GM18867 (cell line): ENCODE data around the gene LRRC75B.
"Not testable (repeated sequence)": the region's sequence is repeated elsewhere in the genome, so short reads cannot be mapped to it uniquely, and the experiment has no call there.

Experiments
- ATAC-seq: cut with Tn5 transposase; IDR thresholded peaks from one replicate; pipeline ENCODE4 v1.9.1; 2021; ENCODE audit warnings: mild to moderate bottlenecking, moderate library complexity; ENCODE audit not compliant: unreplicated experiment

LRRC75B gene

DNA sequence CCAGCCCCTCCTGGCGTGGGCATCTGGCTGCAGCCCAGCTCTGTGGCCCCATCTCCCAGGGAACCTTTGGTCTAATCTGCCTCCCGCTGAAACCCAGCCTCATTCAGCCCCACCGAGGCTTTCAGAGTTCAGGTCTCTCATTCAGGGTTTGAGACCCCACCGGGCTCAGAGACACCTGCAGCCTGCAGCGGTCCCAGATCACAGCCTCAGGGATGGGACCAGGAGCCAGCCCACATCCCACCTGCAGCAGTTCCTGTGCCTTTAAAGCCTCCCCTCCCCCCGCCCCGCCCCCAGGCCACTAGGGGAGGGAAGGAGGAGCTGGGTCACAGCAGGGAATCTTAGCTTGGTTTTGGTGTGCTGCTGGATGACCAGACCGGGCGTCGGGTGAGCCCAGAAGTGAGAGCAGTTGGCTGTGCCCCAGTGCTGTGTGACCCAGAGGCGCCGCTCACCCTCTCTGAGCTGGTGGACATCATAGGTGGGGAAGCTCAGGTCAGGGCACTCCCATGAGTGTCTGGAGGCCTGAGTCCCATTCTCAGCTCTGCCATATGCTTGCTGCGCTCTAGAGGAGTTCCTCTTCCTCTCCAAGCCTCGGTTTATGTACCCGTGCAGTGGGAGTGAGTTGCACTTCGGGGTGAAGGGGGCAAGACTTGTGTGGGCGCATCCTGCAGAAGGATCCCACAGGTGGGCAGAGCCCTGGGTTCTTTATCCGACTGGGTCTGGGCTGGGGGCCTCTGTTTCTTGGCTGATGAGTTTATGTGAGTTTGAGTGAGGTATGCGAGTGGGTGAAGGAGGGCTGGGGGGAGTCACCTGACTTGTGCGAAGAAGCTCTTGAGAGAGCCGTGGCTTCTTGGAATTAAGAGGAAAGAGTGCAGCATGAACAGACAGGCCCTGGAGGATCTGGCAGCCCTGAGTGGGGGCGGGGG, 10.2 kb upstream of the LRRC75B start, which contains the start of gene GGT1:
TSS of gene GGT1 (plus strand) at position 347 of the 923 bp plus-strand sequence. CDS start 7,889 bp downstream, outside the sequence.
- ATAC-seq: not testable (repeated sequence)

DNA sequence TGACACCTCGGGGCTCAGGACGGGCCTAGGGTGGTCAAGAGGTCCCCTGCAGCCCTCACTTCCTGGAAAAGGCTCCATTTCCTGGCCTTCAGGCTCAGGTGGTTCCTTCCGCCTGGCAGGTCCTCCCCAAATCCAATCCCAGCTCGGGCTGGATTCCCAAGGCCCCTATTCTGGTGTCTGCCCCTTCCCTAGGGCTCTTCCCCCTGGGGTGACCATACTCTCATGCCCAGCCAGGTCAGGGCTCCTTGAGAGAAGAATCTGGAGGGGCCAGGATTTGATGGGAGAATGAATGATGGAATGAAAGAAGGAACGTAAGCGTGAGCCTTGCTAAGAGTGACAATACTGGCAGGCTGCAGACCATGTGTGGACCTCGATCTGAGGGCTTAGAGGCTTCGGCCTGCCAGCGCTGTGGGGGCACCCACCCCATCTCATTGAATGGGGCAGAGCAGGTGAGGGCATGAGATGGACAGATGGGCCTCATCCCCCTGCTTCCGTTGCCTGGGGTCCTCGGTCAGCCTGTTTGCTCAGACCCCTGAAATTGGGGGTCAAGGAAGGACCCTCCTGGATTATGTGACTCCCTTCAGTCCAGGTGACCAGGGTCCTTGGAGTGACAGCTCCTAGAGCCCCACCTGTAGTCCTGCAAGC, 9.4 kb upstream of the LRRC75B start:
- ATAC-seq: not testable (repeated sequence)

DNA sequence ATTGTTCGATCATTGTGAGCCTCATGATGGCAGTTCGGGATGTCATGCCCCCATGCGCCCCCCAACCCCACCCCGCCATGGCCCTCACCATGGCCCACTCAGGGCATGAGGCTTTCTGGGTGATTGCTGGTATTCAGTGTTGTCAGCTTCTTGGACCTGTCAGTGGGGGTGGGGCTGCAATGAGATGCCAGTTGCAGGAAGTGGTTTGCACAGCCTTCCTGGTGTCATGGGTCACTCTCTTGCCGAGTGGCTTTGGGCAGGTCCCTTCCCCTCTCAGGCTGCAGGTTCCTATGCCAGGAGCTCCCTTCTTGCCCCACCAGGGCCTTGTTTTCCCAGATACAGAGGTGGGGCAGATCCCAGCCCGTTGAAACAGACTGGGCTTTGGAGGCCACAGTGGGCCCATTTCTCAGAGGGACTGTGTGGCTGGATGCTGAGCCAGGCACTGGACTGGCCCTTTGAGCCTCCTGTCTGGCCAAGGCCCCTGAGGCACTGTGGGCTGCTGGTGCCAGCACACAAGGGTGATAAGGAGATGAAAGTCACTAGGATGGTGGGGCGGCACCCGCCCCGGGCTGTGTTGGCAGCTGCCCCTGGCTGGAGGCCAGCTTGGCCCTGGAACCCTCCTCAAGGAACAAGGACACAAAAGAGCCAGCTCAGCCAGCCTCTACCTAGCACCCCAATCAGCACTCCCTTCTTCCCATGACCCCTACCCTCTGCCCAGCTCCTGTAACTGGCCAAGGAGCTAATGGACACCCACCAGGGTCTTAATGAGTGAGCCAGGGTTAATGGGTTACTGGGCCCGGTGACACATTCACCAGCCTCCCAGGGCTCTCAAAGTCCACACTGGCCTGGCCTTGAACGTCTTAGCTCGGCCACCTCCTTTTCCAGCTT, 8.6 kb upstream of the LRRC75B start:
- ATAC-seq: no peak

DNA sequence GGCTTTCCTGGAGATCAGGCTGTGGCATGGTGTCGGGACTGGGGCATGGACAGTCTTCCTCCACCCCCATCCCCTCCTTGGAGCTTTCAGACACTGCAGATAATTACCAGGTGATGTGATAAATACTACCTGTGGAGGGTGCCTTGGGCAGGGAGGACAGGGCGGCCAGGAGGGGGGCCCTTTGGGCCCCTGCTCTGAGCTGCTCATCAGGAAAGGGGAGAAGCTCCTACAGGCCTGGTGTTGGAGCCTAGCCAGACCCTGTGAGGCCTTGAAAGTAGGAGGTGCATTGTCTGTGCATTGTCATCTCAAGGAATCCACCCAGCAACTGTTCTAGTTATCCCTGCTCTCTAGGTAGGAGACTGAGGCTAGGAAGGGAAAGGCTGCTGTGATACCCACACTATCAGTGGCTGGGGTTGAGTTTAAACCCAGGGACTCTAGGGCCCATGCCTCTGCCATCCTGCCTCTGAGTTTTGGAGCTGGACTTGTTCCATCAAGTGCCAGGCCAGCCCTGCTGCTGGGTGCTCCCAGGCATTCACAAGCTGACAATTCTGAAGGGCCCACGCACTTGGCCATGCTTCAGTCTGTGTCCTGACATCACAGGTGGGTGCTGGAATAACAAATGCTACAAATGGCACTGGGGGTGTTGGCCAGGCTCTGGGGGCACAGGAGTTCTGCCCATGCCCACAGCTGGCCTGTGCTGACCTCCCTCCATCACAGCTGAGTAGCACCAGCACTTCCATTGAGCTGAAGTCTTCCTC, 7.3 kb upstream of the LRRC75B start:
- ATAC-seq: not testable (repeated sequence)

DNA sequence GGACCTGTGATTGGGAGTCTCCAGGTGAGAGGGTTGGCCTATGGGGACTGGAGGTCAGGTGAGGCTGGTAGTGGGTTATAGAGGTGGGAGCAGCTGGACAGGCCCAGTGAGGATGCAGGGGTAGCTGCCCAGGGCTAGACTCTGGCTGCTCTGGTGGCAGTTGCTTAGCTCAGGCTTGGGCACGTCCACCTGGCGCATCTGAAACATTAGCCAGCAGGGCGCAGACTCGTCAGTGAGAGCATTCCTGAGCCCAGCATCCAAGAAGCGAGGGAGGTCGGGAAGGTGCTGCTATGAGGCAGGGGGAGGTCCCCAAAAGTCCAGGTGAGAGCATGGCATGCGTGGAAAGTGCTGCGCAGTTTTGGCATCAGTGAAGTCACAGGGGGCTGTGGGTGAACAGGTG, 6.6 kb upstream of the LRRC75B start:
- no peak for ATAC-seq

DNA sequence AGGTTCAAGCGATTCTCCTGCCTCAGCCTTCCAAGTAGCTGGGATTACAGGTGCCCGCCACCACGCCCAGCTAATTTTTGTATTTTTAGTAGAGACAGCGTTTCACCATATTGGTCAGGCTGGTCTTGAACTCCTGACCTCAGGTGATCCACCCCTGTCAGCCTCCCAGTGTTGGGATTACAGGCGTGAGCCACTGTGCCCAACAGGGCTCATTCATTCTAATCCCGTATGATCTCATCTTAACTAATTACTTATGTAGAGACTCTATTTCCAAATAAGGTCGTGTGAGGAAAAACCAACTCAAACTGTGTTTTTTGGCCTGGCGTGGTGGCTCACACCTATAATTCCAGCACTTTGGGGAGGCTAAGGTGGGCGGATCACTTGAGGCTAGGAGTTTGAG, 4.2 kb upstream of the LRRC75B start:
- not testable (repeated sequence) for ATAC-seq

DNA sequence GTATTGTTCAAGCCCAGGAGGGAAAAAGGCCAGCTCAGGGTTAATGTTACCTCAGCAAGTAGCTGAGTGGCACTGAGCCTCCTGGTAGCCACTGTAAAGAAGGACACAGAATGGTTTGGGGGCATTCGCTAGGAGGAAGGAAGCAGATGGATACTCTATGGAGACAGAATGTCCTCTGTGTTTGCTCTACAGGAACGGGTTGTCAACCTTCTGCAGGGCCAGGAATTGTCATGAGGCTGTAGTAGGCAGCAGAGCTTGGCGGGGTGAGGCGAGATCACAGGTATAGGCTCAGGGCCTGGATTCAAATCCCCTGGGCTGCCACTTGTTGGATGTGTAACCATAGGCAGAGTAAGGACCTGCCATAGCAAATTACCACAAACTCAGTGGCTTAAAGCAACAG, 3.0 kb upstream of the LRRC75B start:
- ATAC-seq: no peak

DNA sequence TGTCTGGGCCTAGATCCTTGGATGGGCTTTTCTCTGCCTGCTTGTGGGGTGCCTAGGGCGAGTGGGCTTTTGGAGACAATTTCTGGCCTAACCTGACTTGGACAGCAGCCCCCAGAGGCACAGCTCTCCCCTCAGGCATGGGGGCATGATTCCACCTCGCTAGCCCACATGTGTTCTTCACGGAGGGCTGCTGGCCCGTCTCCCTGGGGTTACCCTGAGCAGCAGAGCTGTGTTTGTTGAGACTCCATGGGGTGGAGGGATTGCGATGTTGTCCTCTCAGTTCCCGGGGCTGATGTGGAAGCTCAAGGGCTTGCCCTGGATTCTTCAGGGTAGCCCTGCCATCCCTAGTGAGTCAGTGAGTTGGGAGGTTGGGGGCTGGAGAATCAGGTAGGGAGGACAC, 2.4 kb upstream of the LRRC75B start:
- no peak for ATAC-seq

DNA sequence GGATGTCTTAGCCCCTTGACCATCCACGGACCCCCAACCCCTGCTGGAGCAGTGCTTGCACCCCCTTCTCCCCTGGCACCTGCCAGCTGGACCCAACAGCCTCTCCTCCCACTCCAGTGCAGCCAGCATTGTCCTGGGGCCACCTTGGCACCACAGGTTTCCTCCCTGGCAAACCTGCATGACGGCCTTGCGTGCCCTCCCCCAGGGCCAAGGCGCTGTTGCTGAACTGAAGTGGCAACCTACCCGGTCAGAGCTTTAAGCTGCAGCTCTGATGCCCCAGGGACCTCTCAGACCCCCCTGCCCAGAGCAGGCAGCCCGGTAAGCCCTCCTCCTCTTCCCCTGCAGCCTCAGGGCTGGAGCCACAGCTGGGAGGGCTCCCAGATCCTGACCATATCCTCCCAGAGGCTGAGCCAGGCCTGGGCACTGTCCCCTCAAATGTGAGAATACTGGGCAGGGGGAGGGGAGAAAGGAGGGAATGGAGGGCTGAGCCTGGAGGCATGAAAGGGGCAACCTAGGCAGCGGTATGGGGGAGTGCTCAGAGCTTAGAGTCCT, 1.8 kb upstream of the LRRC75B start:
- ATAC-seq: no peak

DNA sequence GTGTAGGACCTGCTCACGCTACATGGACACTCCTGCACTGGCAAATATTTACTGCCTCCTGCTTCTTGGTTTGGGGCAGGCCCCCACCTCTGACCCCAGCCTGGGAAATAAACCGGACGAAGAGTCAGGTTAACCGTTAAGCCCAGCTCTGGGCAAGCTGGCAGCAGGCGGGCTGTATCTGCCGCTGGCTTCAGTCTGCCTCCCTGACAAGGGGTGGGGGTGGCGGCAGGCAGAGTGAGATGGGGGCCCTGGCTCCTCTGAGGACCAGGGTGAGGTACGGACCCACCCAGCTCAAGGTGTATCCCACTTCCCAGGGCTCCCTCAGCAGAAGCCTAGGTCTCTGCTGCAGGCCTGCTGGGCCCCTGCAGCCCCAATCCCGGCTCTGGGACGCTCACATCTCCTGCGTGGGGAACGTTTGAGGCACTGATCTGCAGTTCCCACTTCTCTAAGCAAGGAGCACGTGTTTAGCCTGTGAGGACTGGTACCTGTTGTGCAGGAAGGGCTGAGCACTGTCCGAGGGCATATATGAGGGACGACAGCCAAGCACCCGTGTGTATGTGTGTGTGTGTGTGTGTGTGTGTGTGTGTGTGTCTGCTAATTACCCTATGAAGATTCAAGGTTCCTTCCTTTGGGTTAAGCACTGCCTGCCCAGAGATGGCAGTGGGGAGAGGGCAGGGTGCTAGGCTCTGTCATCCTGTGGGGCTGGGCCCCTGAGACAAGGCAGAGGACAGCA, 1.1 kb upstream of the LRRC75B start:
- no peak for ATAC-seq

DNA sequence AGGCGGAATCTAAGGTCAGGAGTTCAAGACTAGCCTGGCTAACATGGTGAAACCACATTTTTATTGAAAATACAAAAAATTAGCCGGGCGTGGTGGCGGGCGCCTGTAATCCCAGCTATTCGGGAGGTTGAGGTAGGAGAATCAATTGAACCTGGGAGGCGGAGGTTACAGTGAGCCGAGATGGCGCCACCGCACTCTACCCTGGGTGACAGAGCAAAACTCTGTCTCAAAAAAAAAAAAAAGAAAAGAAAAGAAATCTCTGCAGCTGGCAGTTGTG, 624 bp upstream of the LRRC75B start:
- ATAC-seq: not testable (repeated sequence)

DNA sequence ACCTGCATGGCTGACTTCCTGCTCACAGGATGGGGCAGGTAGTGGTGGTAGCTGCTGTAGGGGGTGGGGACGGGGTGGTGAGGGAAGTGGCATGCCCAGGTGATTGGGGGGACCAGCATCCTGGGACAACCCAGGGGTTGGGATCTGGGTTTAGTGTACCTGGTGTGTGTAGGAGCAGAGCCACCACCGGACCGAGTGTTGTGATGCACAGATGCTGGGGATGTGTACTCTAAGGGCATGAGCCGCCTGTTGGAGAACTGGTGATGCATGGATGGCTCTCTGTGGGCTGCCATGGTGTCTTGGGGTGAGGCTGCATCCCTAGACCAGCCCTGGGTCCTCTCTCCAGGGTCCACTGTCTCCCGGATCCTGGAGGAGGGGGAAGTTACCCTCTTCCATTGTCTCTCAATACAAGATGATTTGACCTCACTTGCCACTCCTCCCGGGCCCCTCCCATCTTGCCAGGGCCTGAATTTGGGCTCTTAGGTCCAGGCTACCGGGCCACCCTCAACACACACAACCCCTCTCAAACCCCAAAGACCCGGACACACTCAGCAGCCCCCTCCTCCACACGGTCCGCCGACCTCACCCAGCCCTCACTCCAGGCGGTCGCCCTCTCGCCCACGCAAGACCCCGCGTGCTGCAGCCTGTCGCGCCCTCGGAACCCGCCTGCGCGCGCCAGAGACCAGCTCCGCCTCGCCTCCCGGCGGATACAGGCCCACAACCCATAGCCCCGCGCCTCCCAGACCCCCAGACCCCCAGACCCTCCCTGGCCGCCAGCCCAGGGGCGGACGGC, 619 bp downstream of the LRRC75B start:
- ATAC-seq: no peak

DNA sequence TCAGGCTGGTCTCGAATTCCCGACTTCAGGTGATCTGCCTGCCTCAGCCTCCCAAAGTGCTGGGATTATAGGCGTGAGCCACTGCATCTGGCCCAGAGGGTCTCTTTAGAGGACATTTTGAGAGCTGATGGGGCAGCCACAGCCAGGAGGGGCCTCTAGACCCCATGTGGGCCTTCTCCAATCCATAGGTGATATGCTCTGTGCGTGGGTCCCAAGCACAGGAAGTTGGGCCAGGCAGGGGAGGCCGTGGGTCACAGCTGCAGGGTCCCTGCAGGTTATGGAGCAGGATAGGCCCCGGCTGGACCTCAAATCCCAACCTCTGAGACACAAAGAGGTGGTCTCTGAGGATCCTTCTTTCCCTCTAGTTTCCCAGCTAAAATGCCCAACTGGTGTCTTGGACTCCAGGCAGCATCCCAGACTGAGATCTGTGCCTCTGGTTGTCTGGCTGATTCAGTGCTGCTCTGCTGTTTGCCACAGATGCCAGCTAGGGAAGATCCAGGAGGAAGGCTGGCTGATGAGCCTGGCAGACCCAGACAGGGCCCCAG, 1.5 kb downstream of the LRRC75B start:
- ATAC-seq: no peak

DNA sequence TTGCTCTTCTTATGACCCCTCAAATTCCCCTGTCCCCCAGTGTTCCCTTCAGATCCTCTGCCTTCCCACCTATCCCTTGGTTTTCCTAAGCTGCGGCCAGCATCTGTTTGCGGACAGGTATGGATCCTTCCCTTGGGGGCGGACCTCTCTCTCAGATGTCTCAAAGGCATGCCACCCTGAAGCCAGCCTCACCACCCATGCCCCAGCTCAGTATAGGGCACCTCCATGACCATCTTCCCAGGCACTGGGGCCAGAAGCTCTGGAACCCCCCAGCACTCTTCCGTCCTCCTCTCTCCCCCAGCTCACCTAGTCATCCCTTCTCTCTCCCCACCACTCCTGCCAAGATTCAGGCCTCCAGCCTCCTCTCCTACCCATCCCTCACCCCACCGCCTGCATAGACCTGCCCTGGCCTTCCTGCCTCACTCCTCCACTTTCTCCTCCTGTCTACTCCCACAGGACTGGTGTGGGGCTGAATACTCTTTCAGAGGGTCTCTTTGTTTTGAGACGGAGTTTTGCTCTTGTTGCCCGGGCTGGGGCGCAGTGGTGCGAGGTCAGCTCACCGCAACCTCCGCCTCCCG, 2.2 kb downstream of the LRRC75B start:
- ATAC-seq: no peak

DNA sequence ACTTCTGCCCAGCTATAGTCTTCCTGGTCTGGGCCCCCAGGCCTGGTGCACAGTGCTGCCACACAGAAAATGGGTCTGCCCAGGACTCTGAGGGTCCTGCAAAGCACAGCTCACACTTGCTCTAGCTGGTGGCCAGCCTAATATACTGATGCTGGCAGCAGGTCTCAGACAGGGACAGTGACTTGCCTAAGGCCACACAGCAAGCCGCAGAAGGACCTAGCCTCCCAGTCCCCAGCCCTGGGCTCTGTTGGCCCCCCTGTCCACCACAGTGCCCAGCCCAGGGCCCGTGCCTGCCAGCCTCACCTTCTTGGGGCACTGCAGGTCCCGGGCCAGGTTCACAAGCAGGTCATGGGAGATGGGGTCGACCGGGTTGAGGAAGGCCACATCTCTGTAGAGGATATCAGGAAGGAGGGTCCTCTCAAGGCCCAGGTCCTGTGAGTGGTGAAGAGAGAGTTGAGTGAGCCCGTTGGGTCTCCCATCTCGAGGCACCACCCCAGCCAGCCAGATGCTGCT, 3.3 kb downstream of the LRRC75B start:
- no peak for ATAC-seq

DNA sequence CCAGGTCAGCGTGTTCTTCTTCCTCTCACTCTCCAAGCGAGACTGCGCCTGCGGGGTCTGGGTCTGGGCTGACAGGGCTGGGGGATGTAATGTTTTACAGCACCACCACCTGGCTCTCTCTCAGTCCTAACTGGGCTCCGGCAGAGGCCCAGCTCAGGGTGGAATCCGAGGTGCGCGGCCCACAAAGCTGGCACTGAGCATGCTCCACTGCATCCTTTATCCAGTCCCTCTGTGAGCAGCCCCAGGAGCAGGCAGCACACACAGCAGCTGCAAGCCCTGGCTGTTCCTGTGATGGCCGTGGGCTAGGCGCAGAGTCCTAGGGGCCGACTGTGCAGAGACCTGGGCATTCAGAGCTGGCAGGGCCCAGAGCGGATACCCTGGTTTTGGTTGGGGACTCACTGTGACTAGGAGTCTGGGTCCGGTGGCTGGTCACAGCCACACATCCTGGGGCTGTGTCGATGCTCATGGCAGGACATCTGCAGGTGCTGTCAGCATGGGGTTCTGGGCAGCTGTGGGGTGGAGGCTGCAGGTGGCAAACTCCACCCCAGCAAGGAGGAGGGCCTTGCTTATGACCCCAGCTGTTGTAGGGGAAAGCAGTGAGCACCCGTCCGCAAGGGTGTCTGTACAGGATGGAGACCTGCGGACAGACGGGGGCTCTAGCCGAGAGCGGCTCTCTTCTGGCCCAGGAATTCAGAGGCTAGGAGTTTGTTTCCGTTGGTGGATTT, 4.0 kb downstream of the LRRC75B start:
- ATAC-seq: no peak

DNA sequence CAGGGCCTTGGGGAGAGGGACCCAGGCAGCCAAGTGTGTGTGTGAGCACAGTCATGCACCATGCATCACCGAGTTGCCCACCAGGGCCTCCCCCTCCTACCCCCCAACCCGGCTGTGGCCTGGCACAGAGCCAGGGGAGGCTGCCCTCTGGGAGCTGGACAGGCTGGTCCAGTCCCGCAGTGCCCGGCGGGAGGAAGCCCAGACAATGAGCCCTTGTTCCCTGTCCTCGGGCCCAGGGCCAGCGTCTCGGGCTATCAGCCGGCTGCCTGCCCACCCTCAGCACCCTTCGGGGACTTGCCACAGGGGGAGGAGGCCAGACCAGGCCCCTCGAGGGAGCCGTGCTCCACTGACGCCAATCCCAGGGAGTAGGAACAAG, 4.5 kb downstream of the LRRC75B start:
- ATAC-seq: no peak
